Gastroesophageal sphincter (tissue), 3 donors: ENCODE data around the gene PCNX4.
A peak's percentile ranks its signal among the peaks of the same experiment; 100 is the strongest.

Experiments used
- POLR2AphosphoS5 ChIP-seq: sonication (generic); formaldehyde crosslinking; IDR thresholded peaks from one replicate; pipeline ENCODE4 v1.6.1; 2017; ENCODE audit warnings: antibody characterized with exemption
- TF ChIP-seq, protein P1 (sequence below), 4 experiments: fragments of 200-600 bp in 2 of 4; fragments of 450-650 bp in 2 of 4; sonication (generic) in 1 of 4; IDR thresholded peaks; one replicate each; pipeline ENCODE4 v1.5.1; 2017 to 2019; ENCODE audit warnings: antibody characterized with exemption in 4 of 4, mild to moderate bottlenecking in 2 of 4, moderate library complexity in 2 of 4

DNA sequence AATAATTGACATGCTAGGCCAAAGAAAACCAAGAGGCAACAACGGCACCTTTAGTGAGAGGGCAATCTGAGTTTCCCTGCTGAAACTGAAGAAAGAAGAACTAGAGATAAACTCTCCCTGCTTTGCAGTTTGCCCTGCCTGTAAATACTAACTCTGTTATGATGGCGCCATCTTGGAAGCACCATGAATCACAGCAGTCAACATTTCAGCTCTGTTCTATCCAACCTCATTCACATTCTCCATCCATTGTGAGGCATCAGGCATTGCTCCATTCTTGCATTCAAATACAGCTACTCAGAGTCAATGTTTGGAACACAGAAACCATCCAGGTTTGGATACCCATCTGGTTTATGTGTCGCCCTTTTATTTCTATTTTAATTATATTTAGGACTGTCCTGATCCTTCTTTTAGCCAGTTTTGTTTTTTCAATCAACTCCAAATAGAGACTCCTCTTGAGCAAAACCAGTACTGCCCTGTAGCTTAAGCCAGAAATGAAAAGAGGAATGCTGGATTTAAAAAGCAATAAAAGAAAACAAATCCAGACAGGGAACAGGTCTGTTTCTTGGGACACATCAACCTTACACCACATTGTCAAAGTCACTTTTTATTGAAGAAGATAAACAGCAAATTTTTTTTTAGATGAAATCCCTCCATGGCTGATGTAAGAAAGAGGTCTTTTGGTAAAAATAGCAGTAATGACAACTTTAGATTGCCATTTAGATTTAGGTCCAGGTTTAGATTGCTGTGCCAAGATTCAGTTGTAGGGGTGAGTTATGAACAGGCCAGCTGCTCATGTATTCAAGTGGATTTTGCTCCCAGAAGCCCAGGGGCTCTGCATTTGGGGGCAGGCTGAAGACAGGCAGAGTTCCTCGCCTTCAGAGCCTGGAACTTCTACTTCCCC is 124.0 kb downstream of the PCNX4 start:
- TF ChIP-seq, protein P1, sequence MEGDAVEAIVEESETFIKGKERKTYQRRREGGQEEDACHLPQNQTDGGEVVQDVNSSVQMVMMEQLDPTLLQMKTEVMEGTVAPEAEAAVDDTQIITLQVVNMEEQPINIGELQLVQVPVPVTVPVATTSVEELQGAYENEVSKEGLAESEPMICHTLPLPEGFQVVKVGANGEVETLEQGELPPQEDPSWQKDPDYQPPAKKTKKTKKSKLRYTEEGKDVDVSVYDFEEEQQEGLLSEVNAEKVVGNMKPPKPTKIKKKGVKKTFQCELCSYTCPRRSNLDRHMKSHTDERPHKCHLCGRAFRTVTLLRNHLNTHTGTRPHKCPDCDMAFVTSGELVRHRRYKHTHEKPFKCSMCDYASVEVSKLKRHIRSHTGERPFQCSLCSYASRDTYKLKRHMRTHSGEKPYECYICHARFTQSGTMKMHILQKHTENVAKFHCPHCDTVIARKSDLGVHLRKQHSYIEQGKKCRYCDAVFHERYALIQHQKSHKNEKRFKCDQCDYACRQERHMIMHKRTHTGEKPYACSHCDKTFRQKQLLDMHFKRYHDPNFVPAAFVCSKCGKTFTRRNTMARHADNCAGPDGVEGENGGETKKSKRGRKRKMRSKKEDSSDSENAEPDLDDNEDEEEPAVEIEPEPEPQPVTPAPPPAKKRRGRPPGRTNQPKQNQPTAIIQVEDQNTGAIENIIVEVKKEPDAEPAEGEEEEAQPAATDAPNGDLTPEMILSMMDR (IDR thresholded peaks at IDR 0.05), result no peak
- TF ChIP-seq POLR2AphosphoS5, result peak; percentile 47
